ENCODE results near the gene ERP27. TPM values are rescaled to one million over a fixed set of nuclear protein-coding genes. Genes with fewer than 3 reads are reported as not detected.
A peak's percentile ranks its signal among the peaks of the same experiment; 100 is the strongest.

The ERP27 gene
- total RNA-seq, 1 donor from 2014 or later = 0.87 TPM

DNA sequence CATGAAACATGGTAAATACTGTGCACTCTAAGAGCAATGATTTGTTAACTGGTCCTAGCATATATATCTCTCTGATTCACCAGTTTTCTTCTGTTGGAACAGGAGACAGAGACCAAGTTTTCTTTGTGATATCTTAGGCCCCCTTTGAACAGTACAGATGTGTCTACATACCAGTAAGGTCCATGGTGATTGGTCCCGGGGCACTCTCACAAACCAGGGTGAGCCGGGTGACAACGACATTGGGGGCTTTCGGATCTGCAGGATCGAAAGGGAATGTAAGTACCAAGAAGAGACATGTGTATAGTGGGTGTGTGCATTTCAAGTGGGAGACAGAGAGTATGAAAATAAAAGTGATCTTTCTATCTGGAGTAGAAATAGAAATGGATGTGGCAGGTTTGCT, 11.3 kb upstream of the ERP27 start:
- Mint-ChIP-seq H3K36me3 (ENCODE audit: low read depth) (no peaks in the 10 kb centered on the region), H3K4me1 (ENCODE audit: low read depth) (peaks cover 82% of the 10 kb centered on the region), H3K27me3 (ENCODE audit: low read depth) (no peaks in the 10 kb centered on the region), H3K9me3 (ENCODE audit: low read depth) (no peaks in the 10 kb centered on the region), H3K27ac (ENCODE audit: unreplicated experiment) (peak overlapping the region; percentile 34), H3K4me3 (ENCODE audit: unreplicated experiment) (no peak overlapping the region)
- TF ChIP-seq, protein P1, sequence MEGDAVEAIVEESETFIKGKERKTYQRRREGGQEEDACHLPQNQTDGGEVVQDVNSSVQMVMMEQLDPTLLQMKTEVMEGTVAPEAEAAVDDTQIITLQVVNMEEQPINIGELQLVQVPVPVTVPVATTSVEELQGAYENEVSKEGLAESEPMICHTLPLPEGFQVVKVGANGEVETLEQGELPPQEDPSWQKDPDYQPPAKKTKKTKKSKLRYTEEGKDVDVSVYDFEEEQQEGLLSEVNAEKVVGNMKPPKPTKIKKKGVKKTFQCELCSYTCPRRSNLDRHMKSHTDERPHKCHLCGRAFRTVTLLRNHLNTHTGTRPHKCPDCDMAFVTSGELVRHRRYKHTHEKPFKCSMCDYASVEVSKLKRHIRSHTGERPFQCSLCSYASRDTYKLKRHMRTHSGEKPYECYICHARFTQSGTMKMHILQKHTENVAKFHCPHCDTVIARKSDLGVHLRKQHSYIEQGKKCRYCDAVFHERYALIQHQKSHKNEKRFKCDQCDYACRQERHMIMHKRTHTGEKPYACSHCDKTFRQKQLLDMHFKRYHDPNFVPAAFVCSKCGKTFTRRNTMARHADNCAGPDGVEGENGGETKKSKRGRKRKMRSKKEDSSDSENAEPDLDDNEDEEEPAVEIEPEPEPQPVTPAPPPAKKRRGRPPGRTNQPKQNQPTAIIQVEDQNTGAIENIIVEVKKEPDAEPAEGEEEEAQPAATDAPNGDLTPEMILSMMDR (IDR thresholded peaks at IDR 0.05) = no peak
- no peak for DNase-seq (ENCODE audit: low spot score)

DNA sequence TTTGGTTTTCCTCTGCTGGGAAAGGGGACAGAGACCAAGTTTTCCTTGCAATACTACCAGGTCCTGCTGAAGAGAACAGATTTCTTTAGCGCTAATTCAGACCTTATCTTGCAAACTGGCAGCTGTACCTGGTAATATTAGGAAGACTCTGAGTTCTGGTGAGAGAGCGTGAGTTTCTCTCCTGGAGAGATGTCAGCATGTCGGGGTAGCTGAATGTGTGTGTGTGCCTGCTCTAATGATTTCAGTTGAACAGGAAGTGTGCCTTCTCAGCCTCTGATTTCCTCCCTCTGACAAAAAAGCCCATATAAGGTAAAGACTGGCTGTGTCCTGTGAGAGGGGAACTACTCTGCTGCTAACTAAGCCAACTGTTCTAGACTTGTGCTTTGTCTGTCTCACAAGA, 10.3 kb upstream of the ERP27 start:
- H3K27ac Mint-ChIP-seq (ENCODE audit: unreplicated experiment) = peak overlapping the region; percentile 92
- peaks cover 79% of the 10 kb centered on the region for H3K4me1 Mint-ChIP-seq (ENCODE audit: low read depth)
- H3K36me3 Mint-ChIP-seq (ENCODE audit: low read depth) = no peaks in the 10 kb centered on the region
- TF ChIP-seq, protein P1 (IDR thresholded peaks at IDR 0.05) = no peak
- no peak for DNase-seq (ENCODE audit: low spot score)
- H3K27me3 Mint-ChIP-seq (ENCODE audit: low read depth) = no peaks in the 10 kb centered on the region
- peak overlapping the region; percentile 40 for H3K4me3 Mint-ChIP-seq (ENCODE audit: unreplicated experiment)
- H3K9me3 Mint-ChIP-seq (ENCODE audit: low read depth) = no peaks in the 10 kb centered on the region

DNA sequence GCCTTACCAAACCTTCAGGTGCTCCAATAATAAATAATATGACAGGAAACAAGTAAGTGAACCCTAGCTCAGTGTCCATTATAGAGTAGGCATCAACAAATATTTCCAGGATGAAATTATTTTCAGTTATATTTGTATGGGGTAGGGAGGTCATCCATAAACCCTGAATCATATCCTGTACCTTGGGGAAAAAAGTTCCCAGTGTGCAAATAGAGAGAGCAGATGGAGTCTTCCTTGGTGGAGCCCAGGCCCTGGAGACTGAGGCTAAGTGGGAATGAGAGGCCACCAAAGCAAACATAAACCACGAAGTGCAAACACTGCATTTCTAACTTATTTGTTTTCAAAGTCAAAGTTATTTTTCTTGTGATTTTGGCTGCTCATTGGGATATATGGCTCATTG, 8.5 kb upstream of the ERP27 start:
- TF ChIP-seq, protein P1 (IDR thresholded peaks at IDR 0.05) = no peak
- no peak for DNase-seq (ENCODE audit: low spot score)
- Mint-ChIP-seq H3K27me3 (ENCODE audit: low read depth) (no peaks in the 10 kb centered on the region), H3K4me3 (ENCODE audit: unreplicated experiment) (no peak overlapping the region), H3K4me1 (ENCODE audit: low read depth) (peaks cover 65% of the 10 kb centered on the region), H3K27ac (ENCODE audit: unreplicated experiment) (peak overlapping the region; percentile 42), H3K36me3 (ENCODE audit: low read depth) (peaks cover 8% of the 10 kb centered on the region), H3K9me3 (ENCODE audit: low read depth) (no peaks in the 10 kb centered on the region)

DNA sequence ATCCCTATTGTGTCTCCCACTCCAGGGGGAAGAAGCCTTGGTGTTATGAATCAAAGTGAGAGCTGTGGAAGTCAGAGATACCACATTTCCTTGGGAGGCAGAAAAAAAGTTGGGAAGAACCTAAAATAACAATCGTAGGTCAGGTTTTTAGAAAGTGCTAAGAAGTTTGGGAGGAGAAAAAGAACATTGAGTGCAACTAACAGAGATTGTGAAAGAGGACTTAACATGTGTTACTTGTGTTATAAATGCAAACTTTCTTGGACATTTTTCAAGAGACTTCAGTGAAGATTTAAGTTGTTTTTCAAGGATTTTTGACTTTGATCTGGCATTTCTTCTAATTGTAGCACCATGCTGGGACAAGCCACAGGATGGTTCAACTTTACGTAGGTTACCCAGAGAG, 7.8 kb upstream of the ERP27 start:
- Mint-ChIP-seq H3K36me3 (ENCODE audit: low read depth) (peaks cover 8% of the 10 kb centered on the region), H3K27ac (ENCODE audit: unreplicated experiment) (peak overlapping the region; percentile 42), H3K4me3 (ENCODE audit: unreplicated experiment) (no peak overlapping the region), H3K9me3 (ENCODE audit: low read depth) (no peaks in the 10 kb centered on the region), H3K4me1 (ENCODE audit: low read depth) (peaks cover 60% of the 10 kb centered on the region), H3K27me3 (ENCODE audit: low read depth) (no peaks in the 10 kb centered on the region)
- no peak for DNase-seq (ENCODE audit: low spot score)
- TF ChIP-seq, protein P1 (IDR thresholded peaks at IDR 0.05) = no peak

DNA sequence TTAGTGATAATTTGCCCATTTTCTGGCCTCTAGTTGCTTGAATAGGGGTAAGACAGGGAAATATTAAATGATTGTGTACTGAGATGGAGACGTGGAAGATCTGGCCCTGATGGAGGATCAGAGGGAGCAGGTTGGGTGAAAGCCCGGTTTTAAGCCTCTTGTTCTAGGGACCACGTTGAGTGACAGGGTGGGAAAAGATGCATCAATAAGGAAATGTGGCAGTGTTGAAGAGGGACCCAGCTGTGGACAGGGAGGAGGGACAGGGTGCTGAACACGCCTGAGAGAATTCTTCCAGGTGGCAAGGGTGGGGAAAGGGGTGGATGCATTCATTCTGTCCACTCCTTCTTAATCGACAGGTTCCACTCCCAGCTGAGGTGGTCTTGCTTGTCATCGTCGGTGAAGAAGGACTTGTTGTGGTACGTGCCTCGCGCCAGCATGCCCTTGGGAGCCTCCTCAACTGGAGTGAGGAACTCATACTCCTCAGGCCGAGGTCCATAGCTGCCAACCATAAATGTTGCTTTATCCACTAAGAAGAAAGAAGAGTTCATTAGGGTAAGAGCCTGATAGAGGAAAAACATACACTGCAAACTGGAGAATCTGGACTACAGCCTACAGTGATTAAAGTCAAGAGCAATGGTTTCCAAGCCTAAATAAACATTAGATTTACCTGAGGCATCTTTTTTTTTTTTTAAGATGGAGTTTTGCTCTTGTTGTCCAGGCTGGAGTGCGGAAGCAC, 4.0 kb upstream of the ERP27 start:
- Mint-ChIP-seq H3K9me3 (ENCODE audit: low read depth) (peaks cover 6% of the 10 kb centered on the region), H3K4me3 (ENCODE audit: unreplicated experiment) (no peak overlapping the region), H3K36me3 (ENCODE audit: low read depth) (peaks cover 8% of the 10 kb centered on the region), H3K27me3 (ENCODE audit: low read depth) (no peaks in the 10 kb centered on the region), H3K27ac (ENCODE audit: unreplicated experiment) (no peak overlapping the region), H3K4me1 (ENCODE audit: low read depth) (peaks cover 26% of the 10 kb centered on the region)
- DNase-seq (ENCODE audit: low spot score) = no peak
- TF ChIP-seq, protein P1 (IDR thresholded peaks at IDR 0.05) = no peak

All from chondrocyte (in vitro differentiated cells).